K562 (cell line): ENCODE results near the gene COPS6. TPM values are rescaled to one million over a fixed set of nuclear protein-coding genes. Genes with fewer than 3 reads are reported as not detected.

Source experiments
- ATAC-seq: fragments of 200-7000 bp; cut with Tn5 transposase; 3 replicates; pipeline ENCODE4 v1.9.1; 2020; ENCODE audit warnings: moderate library complexity
- BruUV-seq: library from RNA; stranded (reverse); fragments of 400-500 nt; replicated peaks from 2 replicates; lab custom pipeline; 2021; lab: Mats Ljungman, UMichigan
- CTCF ChIA-PET: fragments of 300-600 bp; formaldehyde crosslinking; extraction: SDS; loops from one replicate; lab custom pipeline; 2021; ENCODE audit warnings: low intra/inter-chr PET ratio; lab: Yijun Ruan, JAX
- POLR2A ChIA-PET: fragments of 300-600, 350-650 bp; sonication (Branson Sonifier 250); formaldehyde crosslinking; extraction: SDS; loops from one replicate; lab custom pipeline; 2021; ENCODE audit warnings: antibody characterized with exemption, inconsistent platforms; lab: Yijun Ruan, JAX
- DNase-seq, 4 experiments: peaks; one replicate each; pipeline versions ENCODE4 v3.0.0 to v3.0.0-alpha.2; 2011 to 2018; ENCODE audit warnings: low spot score in 3 of 4, mixed read lengths in 3 of 4; ENCODE audit errors: extremely low read depth in 1 of 4
- FAIRE-seq: peaks from 2 replicates; lab custom pipeline; 2011; peaks lifted over from hg19 to GRCh38; lab: Jason Lieb, UNC
- H2AFZ ChIP-seq: 2 replicates; pipeline ENCODE4 v1.6.0; 2011; ENCODE audit warnings: low read depth, low read length, control low read depth, inconsistent platforms
- H3K27ac ChIP-seq: fragments of 200-600 bp; 3 replicates; pipeline ENCODE4 v1.8.0; 2011; ENCODE audit warnings: low read depth, mild to moderate bottlenecking, control low read depth, inconsistent platforms, low read length, moderate library complexity, mixed read lengths; ENCODE audit errors: extremely low read depth
- H3K27me3 ChIP-seq, 2 experiments: fragments of 300-600 bp in 1 of 2; 2 replicates in 1 of 2; 3 replicates in 1 of 2; pipeline versions ENCODE4 v1.6.0 to v1.8.0; 2011; ENCODE audit warnings: inconsistent platforms in 2 of 2, low read length in 2 of 2, mild to moderate bottlenecking in 1 of 2, mixed read lengths in 1 of 2, moderate library complexity in 1 of 2; ENCODE audit not compliant: control insufficient read depth in 2 of 2, insufficient read depth in 2 of 2
- H3K36me3 ChIP-seq: fragments of 300-600 bp; 3 replicates; pipeline ENCODE4 v1.8.0; 2011; ENCODE audit warnings: mild to moderate bottlenecking, low read length, inconsistent platforms; ENCODE audit not compliant: control insufficient read depth, insufficient read depth
- H3K4me1 ChIP-seq, 2 experiments: fragments of 200-600 bp in 1 of 2; replicated peaks in 1 of 2; 2 replicates in 1 of 2; 3 replicates in 1 of 2; pipeline versions ENCODE4 v1.5.1 to v1.8.0; 2011; ENCODE audit warnings: inconsistent platforms in 2 of 2, low read length in 2 of 2, mild to moderate bottlenecking in 1 of 2, mixed read lengths in 1 of 2, moderate library complexity in 1 of 2; ENCODE audit not compliant: control insufficient read depth in 2 of 2, insufficient read depth in 2 of 2
- H3K4me2 ChIP-seq: 2 replicates; pipeline ENCODE4 v1.6.1; 2011; ENCODE audit warnings: low read length, control low read depth, inconsistent platforms, mixed read lengths; ENCODE audit not compliant: insufficient read depth
- H3K4me3 ChIP-seq: fragments of 200-600 bp; sonication (generic), shearing (Covaris generic); 2 replicates; pipeline ENCODE4 v1.5.1; 2016; ENCODE audit warnings: control low read depth, inconsistent platforms
- H3K79me2 ChIP-seq: fragments of 200-600 bp; 3 replicates; pipeline ENCODE4 v1.8.0; 2011; ENCODE audit warnings: low read length, inconsistent platforms; ENCODE audit not compliant: control insufficient read depth, insufficient read depth
- H3K9ac ChIP-seq, 2 experiments: 2 replicates each; pipeline versions ENCODE4 v1.6.0 to v1.6.1; 2011; ENCODE audit warnings: low read depth in 2 of 2, low read length in 2 of 2, control low read depth in 1 of 2, inconsistent platforms in 1 of 2, mild to moderate bottlenecking in 1 of 2, mixed read lengths in 1 of 2; ENCODE audit not compliant: insufficient read depth in 1 of 2
- H3K9me1 ChIP-seq: one replicate; pipeline ENCODE4 v1.6.0; 2011; ENCODE audit warnings: inconsistent platforms, mild to moderate bottlenecking, low read length, moderate library complexity; ENCODE audit not compliant: control insufficient read depth, insufficient read depth
- H3K9me3 ChIP-seq: replicated peaks from 2 replicates; pipeline ENCODE4 v1.5.1; 2011; ENCODE audit warnings: low read depth, low read length, inconsistent platforms; ENCODE audit not compliant: control insufficient read depth, insufficient read depth
- H4K20me1 ChIP-seq: replicated peaks from 2 replicates; pipeline ENCODE4 v1.6.1; 2011; ENCODE audit warnings: low read length, inconsistent platforms, mixed read lengths; ENCODE audit not compliant: control insufficient read depth, insufficient read depth
- GATAD2A ChIP-seq: fragments of 450-650 bp; IDR thresholded peaks from 2 replicates; pipeline ENCODE4 v1.6.1; 2017
- HOXB6 ChIP-seq: fragments of 250-450 bp; sonication (Bioruptor Pico); IDR thresholded peaks from 2 replicates; pipeline ENCODE4 v1.5.1; 2022; ENCODE audit warnings: mild to moderate bottlenecking, borderline replicate concordance
- HSF4 ChIP-seq: fragments of 250-450 bp; sonication (Bioruptor Pico); IDR thresholded peaks from 2 replicates; pipeline ENCODE4 v2.1.2; 2022; ENCODE audit warnings: mild to moderate bottlenecking, moderate library complexity, borderline replicate concordance
- PHB2 ChIP-seq: fragments of 450-650 bp; IDR thresholded peaks from 2 replicates; pipeline ENCODE4 v1.6.1; 2017; ENCODE audit warnings: low read depth
- RBBP5 ChIP-seq: fragments of 200-600 bp; sonication (generic); IDR thresholded peaks from 2 replicates; pipeline ENCODE4 v1.6.1; 2012; ENCODE audit warnings: borderline replicate concordance, mild to moderate bottlenecking, low read length, control low read depth, inconsistent platforms; ENCODE audit not compliant: insufficient read depth, poor library complexity, severe bottlenecking
- RBFOX2 ChIP-seq: fragments of 200-400 bp; formaldehyde crosslinking; IDR thresholded peaks from 2 replicates; pipeline ENCODE4 v1.6.1; 2017; ENCODE audit warnings: low read depth, mild to moderate bottlenecking, low read length, moderate library complexity
- SRSF3 ChIP-seq: fragments of 200-400 bp; formaldehyde crosslinking; IDR thresholded peaks from 2 replicates; pipeline ENCODE4 v1.6.1; 2016; ENCODE audit warnings: mild to moderate bottlenecking, low read length, moderate library complexity; ENCODE audit not compliant: insufficient read depth
- STAT6 ChIP-seq: sonication (generic); formaldehyde crosslinking; IDR thresholded peaks from 2 replicates; pipeline ENCODE4 v1.8.1; 2023; ENCODE audit warnings: mild to moderate bottlenecking, missing genetic modification reagents
- ZBTB1 ChIP-seq: sonication (generic); formaldehyde crosslinking; IDR thresholded peaks from 2 replicates; pipeline ENCODE4 v1.8.1; 2023; ENCODE audit warnings: missing genetic modification reagents, low read depth, mild to moderate bottlenecking, borderline replicate concordance
- ZBTB17 ChIP-seq: fragments of 450-650 bp; formaldehyde crosslinking; IDR thresholded peaks from 2 replicates; pipeline ENCODE4 v1.4.0; 2020; ENCODE audit warnings: mild to moderate bottlenecking
- ZFP36 ChIP-seq: fragments of 150-350 bp; IDR thresholded peaks from 2 replicates; pipeline ENCODE4 v1.6.1; 2018; ENCODE audit warnings: low read length, low read depth; ENCODE audit not compliant: partially characterized antibody
- ZNF212 ChIP-seq: fragments of 450-650 bp; formaldehyde crosslinking; IDR thresholded peaks from 2 replicates; pipeline ENCODE4 v1.4.0; 2020; ENCODE audit warnings: mild to moderate bottlenecking
- ZNF224 ChIP-seq: sonication (generic); formaldehyde crosslinking; IDR thresholded peaks from 2 replicates; pipeline ENCODE4 v1.8.0; 2022; ENCODE audit warnings: mild to moderate bottlenecking, missing genetic modification reagents
- WGBS: fragments of 100-300 bp; shearing (Covaris generic); methylation state at CpG from one replicate; pipeline ENCODE4 v1.1.6; 2016; ENCODE audit warnings: low coverage, mixed read lengths; ENCODE audit not compliant: insufficient coverage; ENCODE audit errors: missing lambda C conversion rate; 5-methylcytosine and 5-hydroxymethylcytosine counted together
- in situ Hi-C: fragments of 300-500 bp; cut with MboI; formaldehyde crosslinking; loops from 4 replicates; pipeline ENCODE4 v1.15.0; 2018; ENCODE audit warnings: inconsistent platforms, mixed read lengths
- intact Hi-C: fragments of 100-400 bp; cut with micrococcal nuclease; formaldehyde crosslinking; loops from 2 replicates; pipeline ENCODE4 v1.14.2; 2022
- polyA plus RNA-seq, 8 experiments: library from polyadenylated mRNA; depleted of rRNA in 4 of 8; stranded (reverse) in 5 of 8; unstranded in 3 of 8; fragments of >200 nt; fragmentation: Nextera tagmentation in 2 of 8; fragmentation: Illumina TruSeq in 1 of 8; extraction: Ambion mirVana in 2 of 8; extraction: Trizol in 1 of 8; gene quantifications; 2 replicates each; pipeline versions ENCODE4 v1.2.1 to v1.2.3, GENCODE V29; 2011 to 2014; ENCODE audit warnings: inconsistent platforms in 1 of 8, missing spikeins in 1 of 8
- total RNA-seq, 7 experiments: library from RNA; depleted of rRNA in 6 of 7; stranded (reverse); fragments of >200 nt in 6 of 7; fragmentation: Illumina TruSeq in 2 of 7; extraction: Trizol in 2 of 7; gene quantifications; 2 replicates each; pipeline versions ENCODE4 v1.2.1 to v1.2.3, GENCODE V29; 2011 to 2021; ENCODE audit warnings: low replicate concordance in 1 of 7
- TF ChIP-seq, protein P1 (sequence below): fragments of 450-650 bp; formaldehyde crosslinking; IDR thresholded peaks from 2 replicates; pipeline ENCODE4 v1.4.0; 2022; ENCODE audit warnings: missing genetic modification characterization
- TF ChIP-seq, protein P2 (sequence below): fragments of 450-650 bp; IDR thresholded peaks from 2 replicates; pipeline ENCODE4 v1.7.0; 2016; ENCODE audit warnings: borderline replicate concordance

COPS6 gene
- total and polyA plus RNA-seq, 9 of the 15 experiments (the other 6 are each of a cell fraction or from before 2014, with no cell fraction given), result 63.0 to 331 (median 168) TPM

DNA sequence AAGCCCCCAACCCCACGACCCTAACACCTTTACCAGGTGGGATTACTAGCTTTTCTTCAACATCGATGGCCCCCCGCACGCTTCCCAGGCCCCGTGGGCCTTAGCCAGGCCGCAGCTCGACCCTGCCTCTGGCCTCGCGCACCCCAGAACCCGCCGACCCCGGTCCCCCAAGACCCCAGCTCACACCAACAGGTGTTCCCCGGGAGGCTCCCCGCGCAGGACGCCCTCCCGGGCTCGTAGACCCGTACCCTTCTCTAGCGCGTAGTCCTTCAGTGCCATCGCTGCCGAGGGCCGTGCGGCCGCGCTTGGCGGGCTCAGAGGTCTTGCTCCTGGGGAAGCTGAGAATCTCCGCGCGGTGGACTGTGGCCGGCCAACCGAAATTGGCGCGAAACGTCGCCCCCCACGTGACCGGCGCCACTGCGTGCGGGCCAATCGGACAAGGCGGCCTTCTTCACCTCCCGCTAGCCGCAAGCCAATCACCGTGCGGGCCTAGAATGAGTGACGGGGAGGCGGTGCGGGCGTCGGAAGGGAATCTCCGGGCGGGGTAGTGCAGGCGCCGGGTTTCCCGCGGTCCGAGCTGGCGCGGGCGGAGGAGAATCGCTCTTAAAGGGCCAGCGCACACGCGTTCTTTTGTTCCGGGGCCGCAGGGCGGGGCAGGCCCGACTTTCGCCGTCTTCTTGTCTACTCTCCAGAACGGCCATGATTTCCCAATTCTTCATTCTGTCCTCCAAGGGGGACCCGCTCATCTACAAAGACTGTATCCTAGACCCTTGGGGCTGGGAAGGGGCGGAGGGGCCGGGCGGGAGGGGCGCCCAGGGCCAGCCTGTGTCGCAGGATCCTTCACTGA is 12.5 kb downstream of the COPS6 start, which contains the start of the genes AP4M1 and MCM7:
Gene AP4M1 (plus strand): TSS at position 628 of the 847 bp plus-strand sequence. CDS start 72 bp downstream, at position 700.
Gene MCM7 (minus strand): TSS at position 382 of the 847 bp plus-strand sequence. CDS start 103 bp downstream, at position 279.
- in situ Hi-C loops, result no loop called here
- BruUV-seq, result no TSS peak
- no peaks in the 10 kb centered on the region for H3K9me3 ChIP-seq
- H3K4me2 ChIP-seq, result peak within 1 kb of the TSS; percentile 92
- FAIRE-seq, result peak; percentile 94
- peak within 1 kb of the TSS; percentile 99 to 100 for H3K9ac ChIP-seq
- peaks cover 3% of the 10 kb centered on the region for H3K9me1 ChIP-seq
- peaks cover 51% of the 10 kb centered on the region for H3K79me2 ChIP-seq
- peak; percentile 95 for ATAC-seq
- H3K4me1 ChIP-seq, result peaks cover 9 to 35% of the 10 kb centered on the region in 2 experiments; a peak in 4 of 5 replicates
- ChIA-PET POLR2A (interaction anchor here (0.6 to 4.6 kb wide), 17 partner anchors 11 to 333 kb away, joined by 3 to 115 read pairs (median 4); partner anchors contain the start of genes COPS6, LAMTOR4, MBLAC1 and ZNF3), CTCF (no interaction called here)
- peak; percentile 98 to 100 (median 99) for DNase-seq
- H3K36me3 ChIP-seq, result peaks cover 67% of the 10 kb centered on the region
- H4K20me1 ChIP-seq, result peaks cover 32% of the 10 kb centered on the region
- intact Hi-C loops, result loop anchor here (1.0 to 2.0 kb wide), 3 partner anchors 18 to 26 kb away; partner anchors contain the start of genes CNPY4 and TAF6
- peak within 1 kb of the TSS; percentile 100 for H3K27ac ChIP-seq
- no peaks in the 10 kb centered on the region for H3K27me3 ChIP-seq
- peak within 1 kb of the TSS; percentile 98 for H3K4me3 ChIP-seq
- H2AFZ ChIP-seq, result peak within 1 kb of the TSS; percentile 91
- under 1% methylated on average over 74 of the region's 80 CpGs for WGBS
- TF ChIP-seq ZNF212 (CRISPR knock-in tag) (no peak), RBBP5 (peak; percentile 49), ZBTB17 (CRISPR knock-in tag) (0 out of 2 replicates have a peak, but pooled peaks have one; percentile 62), HOXB6 (CRISPR knock-in tag) (no peak), GATAD2A (no peak), RBFOX2 (peak; percentile 98), STAT6 (CRISPR knock-in tag) (no peak; the same call in 1 of the 2 replicates), ZFP36 (no peak), PHB2 (no peak), ZBTB1 (CRISPR knock-in tag) (peak; percentile 63; the same call in 1 of the 2 replicates), ZNF224 (CRISPR knock-in tag) (no peak), HSF4 (no peak), SRSF3 (peak; percentile 97)
- TF ChIP-seq, protein P1, sequence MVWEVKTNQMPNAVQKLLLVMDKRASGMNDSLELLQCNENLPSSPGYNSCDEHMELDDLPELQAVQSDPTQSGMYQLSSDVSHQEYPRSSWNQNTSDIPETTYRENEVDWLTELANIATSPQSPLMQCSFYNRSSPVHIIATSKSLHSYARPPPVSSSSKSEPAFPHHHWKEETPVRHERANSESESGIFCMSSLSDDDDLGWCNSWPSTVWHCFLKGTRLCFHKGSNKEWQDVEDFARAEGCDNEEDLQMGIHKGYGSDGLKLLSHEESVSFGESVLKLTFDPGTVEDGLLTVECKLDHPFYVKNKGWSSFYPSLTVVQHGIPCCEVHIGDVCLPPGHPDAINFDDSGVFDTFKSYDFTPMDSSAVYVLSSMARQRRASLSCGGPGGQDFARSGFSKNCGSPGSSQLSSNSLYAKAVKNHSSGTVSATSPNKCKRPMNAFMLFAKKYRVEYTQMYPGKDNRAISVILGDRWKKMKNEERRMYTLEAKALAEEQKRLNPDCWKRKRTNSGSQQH, result peak; percentile 78; the same call in 1 of the 2 replicates
- TF ChIP-seq, protein P2, sequence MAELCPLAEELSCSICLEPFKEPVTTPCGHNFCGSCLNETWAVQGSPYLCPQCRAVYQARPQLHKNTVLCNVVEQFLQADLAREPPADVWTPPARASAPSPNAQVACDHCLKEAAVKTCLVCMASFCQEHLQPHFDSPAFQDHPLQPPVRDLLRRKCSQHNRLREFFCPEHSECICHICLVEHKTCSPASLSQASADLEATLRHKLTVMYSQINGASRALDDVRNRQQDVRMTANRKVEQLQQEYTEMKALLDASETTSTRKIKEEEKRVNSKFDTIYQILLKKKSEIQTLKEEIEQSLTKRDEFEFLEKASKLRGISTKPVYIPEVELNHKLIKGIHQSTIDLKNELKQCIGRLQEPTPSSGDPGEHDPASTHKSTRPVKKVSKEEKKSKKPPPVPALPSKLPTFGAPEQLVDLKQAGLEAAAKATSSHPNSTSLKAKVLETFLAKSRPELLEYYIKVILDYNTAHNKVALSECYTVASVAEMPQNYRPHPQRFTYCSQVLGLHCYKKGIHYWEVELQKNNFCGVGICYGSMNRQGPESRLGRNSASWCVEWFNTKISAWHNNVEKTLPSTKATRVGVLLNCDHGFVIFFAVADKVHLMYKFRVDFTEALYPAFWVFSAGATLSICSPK, result no peak; the same call in 1 of the 2 replicates
